ENCODE measurements around the gene TIMM17A. TPM values are rescaled to one million over a fixed set of nuclear protein-coding genes. Genes with fewer than 3 reads are reported as not detected.

The TIMM17A gene
- total RNA-seq, 1 donor from 2014 or later: 18.9 TPM

- Histone ChIP-seq H3K4me3 (peak overlapping the region in 1 of 2 donors; percentile 27), H3K4me1 (peaks cover 28% of the 10 kb centered on the region), H3K9me3 (no peaks in the 10 kb centered on the region), H3K36me3 (no peaks in the 10 kb centered on the region), H3K27ac (peak overlapping the region; percentile 13), H3K27me3 (no peaks in the 10 kb centered on the region)
- DNase-seq (ENCODE audit: extremely low spot score in 2 of 2): no peak
- intact Hi-C loops (cut with DNase I): loop anchor here (5.0 kb wide), 1 partner anchor 120 kb away; no protein-coding TSS in a partner anchor
- TF ChIP-seq POLR2A (IDR thresholded peaks at IDR 0.05) (no peak), POLR2AphosphoS5 (IDR thresholded peaks at IDR 0.05; ENCODE audit: insufficient read depth in 1 of 2, low read depth in 1 of 2) (no peak)
These were observed 56.7 kb downstream of the TIMM17A start for GRCh38 chr1:202011994-202012393.

GRCh38 chr1:202012544-202013478, 57.5 kb downstream of the TIMM17A start:
- intact Hi-C loops (cut with DNase I): loop anchor here (5.0 kb wide), 1 partner anchor 119 kb away; no protein-coding TSS in a partner anchor
- Histone ChIP-seq H3K36me3 (no peaks in the 10 kb centered on the region), H3K27me3 (no peaks in the 10 kb centered on the region), H3K4me3 (peak overlapping the region in 1 of 2 donors; percentile 27), H3K4me1 (peaks cover 26% of the 10 kb centered on the region), H3K9me3 (no peaks in the 10 kb centered on the region), H3K27ac (no peak overlapping the region)
- no peak for TF ChIP-seq POLR2A (IDR thresholded peaks at IDR 0.05)
- no peak for TF ChIP-seq CTCF (IDR thresholded peaks at IDR 0.05)
- no peak for TF ChIP-seq POLR2AphosphoS5 (IDR thresholded peaks at IDR 0.05; ENCODE audit: insufficient read depth in 1 of 2, low read depth in 1 of 2)
- no peak for DNase-seq (ENCODE audit: extremely low spot score in 2 of 2)

- Histone ChIP-seq H3K27me3 (no peaks in the 10 kb centered on the region), H3K4me3 (peak overlapping the region in 1 of 2 donors; percentile 4), H3K36me3 (no peaks in the 10 kb centered on the region), H3K9me3 (no peaks in the 10 kb centered on the region), H3K4me1 (peaks cover 26% of the 10 kb centered on the region), H3K27ac (no peak overlapping the region)
- intact Hi-C loops (cut with DNase I): loop anchor here (5.0 kb wide), 1 partner anchor 119 kb away; no protein-coding TSS in a partner anchor
- no peak for TF ChIP-seq POLR2A (IDR thresholded peaks at IDR 0.05)
- no peak for TF ChIP-seq POLR2AphosphoS5 (IDR thresholded peaks at IDR 0.05; ENCODE audit: insufficient read depth in 1 of 2, low read depth in 1 of 2)
- no peak for TF ChIP-seq CTCF (IDR thresholded peaks at IDR 0.05)
- no peak for DNase-seq (ENCODE audit: extremely low spot score in 2 of 2)
These were observed 58.3 kb downstream of the TIMM17A start for GRCh38 chr1:202013603-202014002.

- Histone ChIP-seq H3K27ac (no peak overlapping the region), H3K36me3 (no peaks in the 10 kb centered on the region), H3K9me3 (no peaks in the 10 kb centered on the region), H3K27me3 (no peaks in the 10 kb centered on the region), H3K4me1 (peaks cover 26% of the 10 kb centered on the region), H3K4me3 (peak overlapping the region in 1 of 2 donors; percentile 4)
- TF ChIP-seq POLR2AphosphoS5 (IDR thresholded peaks at IDR 0.05; ENCODE audit: insufficient read depth in 1 of 2, low read depth in 1 of 2) (no peak), POLR2A (IDR thresholded peaks at IDR 0.05) (no peak), CTCF (IDR thresholded peaks at IDR 0.05) (no peak)
- intact Hi-C loops (cut with DNase I): loop anchor here (5.0 kb wide), 1 partner anchor 118 kb away; no protein-coding TSS in a partner anchor
- DNase-seq (ENCODE audit: extremely low spot score in 2 of 2): no peak
These were observed 58.8 kb downstream of the TIMM17A start for GRCh38 chr1:202014060-202014459.

GRCh38 chr1:202014915-202015661, 59.8 kb downstream of the TIMM17A start:
- intact Hi-C loops (cut with DNase I): loop anchor here (5.0 kb wide), 1 partner anchor 117 kb away; no protein-coding TSS in a partner anchor
- Histone ChIP-seq H3K27me3 (no peaks in the 10 kb centered on the region), H3K4me3 (no peak overlapping the region), H3K9me3 (no peaks in the 10 kb centered on the region), H3K36me3 (no peaks in the 10 kb centered on the region), H3K4me1 (peaks cover 21% of the 10 kb centered on the region), H3K27ac (no peak overlapping the region)
- TF ChIP-seq POLR2AphosphoS5 (IDR thresholded peaks at IDR 0.05; ENCODE audit: insufficient read depth in 1 of 2, low read depth in 1 of 2) (no peak), CTCF (IDR thresholded peaks at IDR 0.05) (no peak), POLR2A (IDR thresholded peaks at IDR 0.05) (no peak)
- DNase-seq (ENCODE audit: extremely low spot score in 2 of 2): no peak
